GDM1 (cell line): ENCODE results near the gene SYTL3.
"Not testable (repeated sequence)": the region's sequence is repeated elsewhere in the genome, so short reads cannot be mapped to it uniquely, and the experiment has no call there.

Source experiments
- DNase-seq: peaks from one replicate; lab custom pipeline; 2025; lab: John Stamatoyannopoulos, UW

Gene SYTL3

DNA sequence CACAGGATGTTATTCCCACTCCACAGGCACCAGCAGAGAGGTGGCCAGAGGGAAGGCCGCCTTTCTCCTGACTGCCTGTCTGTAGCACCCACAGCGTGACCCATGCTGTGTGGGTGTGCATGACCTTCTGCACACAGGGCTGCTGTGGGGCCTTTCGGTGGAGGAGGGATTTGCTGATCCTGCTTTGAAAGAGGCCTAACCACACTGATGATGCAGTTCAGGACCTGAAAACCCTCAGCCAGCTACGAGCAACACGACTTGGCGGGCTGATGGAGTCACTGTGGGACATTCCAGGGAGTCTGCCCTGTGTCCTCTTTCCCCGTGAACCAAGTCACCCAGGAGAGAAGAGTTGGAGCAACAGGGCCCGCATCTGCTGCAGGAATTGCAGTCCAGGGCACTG is 49.1 kb downstream of the SYTL3 start:
- no peak for DNase-seq

DNA sequence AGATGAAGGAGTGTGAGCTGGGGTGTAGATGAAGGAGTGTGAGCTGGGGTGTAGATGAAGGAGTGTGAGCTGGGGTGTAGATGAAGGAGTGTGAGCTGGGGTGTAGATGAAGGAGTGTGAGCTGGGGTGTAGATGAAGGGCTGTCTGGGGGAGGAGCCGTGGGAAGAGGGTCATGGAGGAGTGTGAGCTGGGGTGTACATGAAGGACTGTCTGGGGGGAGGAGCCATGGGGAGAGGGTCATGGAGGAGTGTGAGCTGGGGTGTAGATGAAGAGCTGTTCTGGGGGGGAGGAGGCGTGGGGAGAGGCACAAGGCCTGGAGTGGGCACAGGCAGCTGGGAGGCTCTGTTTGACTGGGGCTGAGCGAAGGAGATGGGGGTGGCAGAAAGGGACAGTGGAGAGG is 51.4 kb downstream of the SYTL3 start:
- not testable (repeated sequence) for DNase-seq

GRCh38 chr6:158703111-158703836 is 53.4 kb downstream of the SYTL3 start:
- DNase-seq, result no peak

GRCh38 chr6:158703837-158704822 is 54.3 kb downstream of the SYTL3 start:
- DNase-seq, result peak; percentile 58

GRCh38 chr6:158705386-158706126 is 55.7 kb downstream of the SYTL3 start:
- no peak for DNase-seq

DNA sequence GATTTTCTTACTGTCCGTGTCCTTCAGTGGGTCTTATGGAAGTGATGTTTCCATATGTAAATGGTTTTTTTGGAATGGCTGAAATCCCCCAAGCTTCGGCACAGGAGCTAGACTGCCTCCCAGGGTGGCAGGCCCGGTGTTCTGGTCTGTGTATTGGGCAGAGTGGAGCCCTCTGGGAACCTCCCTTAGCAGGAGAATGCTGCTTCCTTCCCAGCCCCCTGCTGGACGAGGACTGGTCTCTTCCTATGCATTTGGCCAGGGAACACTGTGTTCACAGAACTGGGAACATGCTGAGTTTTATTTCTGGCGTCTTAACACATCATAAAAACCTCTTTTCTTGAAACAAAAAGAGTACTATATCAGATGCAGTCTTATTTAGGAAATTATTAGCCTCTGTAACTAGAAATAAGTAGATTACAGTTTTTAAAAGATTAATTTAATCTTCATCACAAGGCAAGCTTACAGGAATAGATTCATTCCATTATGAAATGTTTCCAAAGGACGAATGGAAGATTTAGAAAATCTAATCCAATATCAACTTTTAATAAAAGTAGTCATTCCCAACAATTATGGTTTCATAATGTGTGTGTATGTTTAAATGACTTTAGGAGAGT is 56.6 kb downstream of the SYTL3 start:
- DNase-seq, result no peak

GRCh38 chr6:158707120-158707820 is 57.4 kb downstream of the SYTL3 start:
- no peak for DNase-seq

DNA sequence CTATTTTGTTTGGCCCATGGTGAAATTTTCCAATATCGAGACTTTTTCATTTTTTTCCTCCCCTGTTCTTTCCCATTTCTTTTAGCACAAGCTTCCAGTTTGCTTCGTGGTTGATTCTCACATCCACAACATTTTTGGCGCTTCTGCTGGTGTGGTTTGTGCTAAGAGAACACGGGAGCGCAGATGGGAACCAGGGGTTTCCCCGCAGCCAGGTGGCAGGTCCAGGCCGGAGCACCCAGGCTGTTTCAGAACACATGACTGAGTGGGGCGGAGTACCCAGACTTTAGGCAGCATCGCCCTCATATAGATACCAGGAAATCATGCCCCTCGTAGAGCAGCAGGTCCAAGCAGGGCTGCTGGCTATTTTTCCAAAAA is 58.0 kb downstream of the SYTL3 start:
- no peak for DNase-seq

DNA sequence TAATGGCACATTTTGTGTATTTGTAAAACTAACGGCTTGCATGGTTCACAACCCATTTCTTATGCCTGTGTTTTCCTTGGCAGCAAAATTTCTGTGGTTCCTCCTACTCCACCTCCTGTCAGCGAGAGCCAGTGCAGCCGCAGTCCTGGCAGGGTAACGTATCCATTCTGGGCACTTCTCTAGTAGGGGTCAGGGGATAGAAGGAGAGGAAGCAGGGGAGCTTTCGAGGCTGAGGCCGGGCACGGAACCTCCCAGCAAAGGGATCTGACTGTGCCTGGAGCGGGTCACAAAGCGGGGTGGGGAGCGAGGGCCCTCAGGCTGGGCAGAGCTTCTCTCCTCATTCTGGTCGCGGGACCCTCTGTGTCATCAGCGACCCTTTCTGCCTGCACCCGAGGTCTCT is 58.4 kb downstream of the SYTL3 start:
- no peak for DNase-seq

GRCh38 chr6:158709809-158710208 is 60.0 kb downstream of the SYTL3 start:
- DNase-seq, result no peak

- DNase-seq, result no peak
These were observed 61.4 kb downstream of the SYTL3 start for GRCh38 chr6:158711264-158711663.

DNA sequence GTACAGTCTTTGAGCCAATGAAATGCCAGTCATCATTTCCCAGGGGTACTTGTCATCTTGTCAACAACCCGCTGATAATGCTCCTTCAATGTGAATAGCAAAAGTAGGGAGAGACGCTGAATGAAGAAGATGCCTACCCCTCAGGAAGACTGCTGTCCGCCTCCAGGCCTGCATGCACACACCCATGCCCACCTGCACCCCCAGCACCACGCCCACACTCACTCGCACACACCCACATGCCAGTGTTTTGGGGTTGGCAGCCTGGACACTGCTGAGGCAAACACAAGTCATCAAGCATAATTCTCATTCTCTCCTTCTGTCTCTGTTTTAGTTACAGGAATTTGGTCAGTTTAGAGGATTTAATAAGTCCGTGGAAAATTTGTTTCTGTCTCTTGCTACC is 63.6 kb downstream of the SYTL3 start:
- DNase-seq, result no peak

- no peak for DNase-seq
These were observed 64.9 kb downstream of the SYTL3 start for GRCh38 chr6:158714706-158715105.

DNA sequence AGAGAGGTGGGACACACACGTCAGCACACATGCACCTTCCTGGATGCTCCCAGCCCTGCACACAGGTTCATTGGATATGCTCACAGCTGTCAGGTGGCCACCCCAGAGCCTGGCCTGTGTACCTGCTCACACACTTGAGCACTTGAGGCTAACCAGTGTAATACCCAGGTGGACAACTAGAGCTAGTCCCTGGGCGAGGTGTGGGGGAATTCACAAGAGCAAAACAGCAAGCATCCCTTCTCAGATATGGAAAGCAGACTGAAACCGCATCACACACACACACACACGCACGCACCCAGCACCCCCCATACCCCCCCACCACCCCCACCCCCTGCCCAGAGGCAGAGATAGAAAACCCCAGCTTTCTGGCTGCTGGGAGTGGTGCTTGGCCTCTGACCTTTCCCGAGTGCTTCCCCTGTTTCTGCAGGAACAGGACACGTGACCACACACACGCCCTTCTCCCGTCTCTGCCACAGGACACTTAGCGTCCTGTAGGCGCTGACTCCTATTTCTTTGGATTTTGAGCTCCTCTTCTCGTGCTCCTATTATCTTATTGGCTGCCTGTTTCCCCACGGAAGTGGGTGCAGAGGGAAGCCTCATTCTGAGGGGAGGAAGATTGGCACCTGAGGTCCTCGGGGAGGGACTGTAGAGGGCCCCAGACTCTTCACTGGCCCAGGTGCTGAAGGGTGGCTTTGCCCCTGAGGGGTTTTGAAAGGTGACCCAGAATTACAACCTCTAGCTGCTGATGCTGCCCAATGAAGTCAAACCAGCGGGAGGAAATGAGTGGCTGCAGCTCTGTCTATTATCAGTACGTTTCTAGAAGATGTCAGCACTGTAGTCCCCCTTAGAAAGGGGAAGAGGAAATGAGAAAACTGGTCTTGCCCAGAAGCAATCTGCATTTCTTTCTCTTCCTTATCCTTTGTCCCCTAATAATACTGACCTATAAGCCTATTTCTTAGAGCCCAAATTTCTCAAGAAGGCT is 65.8 kb downstream of the SYTL3 start:
- no peak for DNase-seq

- no peak for DNase-seq
These were observed 67.8 kb downstream of the SYTL3 start for GRCh38 chr6:158717341-158718330.

DNA sequence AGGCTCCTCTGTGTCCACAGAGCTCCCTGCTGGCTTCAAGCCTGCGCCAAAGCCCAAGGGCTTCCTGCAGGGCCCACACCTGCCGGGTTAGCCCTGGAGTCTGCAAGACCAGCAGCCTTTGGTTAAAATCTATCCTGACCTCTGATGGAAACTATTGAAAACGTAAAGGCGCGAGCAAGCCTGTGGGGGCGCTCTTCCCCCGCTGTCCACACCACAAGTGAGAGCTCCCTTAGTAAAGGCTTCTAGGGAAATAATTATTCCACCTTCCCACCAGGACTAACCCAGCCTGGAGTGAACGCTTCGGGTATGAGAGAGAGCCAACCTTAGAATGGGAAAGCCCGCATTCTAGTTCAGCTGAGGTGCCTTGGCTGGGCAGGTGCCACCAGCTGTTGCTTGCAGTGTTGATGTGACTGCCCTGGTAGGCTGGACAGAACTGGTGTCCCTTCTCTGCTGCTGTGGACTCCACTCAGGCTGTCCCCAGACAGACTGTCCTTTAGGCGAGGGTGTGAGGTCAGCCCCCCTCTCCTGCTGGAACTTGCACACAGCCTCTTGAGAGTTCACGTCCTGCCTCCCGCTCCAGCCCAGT is 68.7 kb downstream of the SYTL3 start:
- no peak for DNase-seq

- no peak for DNase-seq
These were observed 72.4 kb downstream of the SYTL3 start for GRCh38 chr6:158722176-158722729.

DNA sequence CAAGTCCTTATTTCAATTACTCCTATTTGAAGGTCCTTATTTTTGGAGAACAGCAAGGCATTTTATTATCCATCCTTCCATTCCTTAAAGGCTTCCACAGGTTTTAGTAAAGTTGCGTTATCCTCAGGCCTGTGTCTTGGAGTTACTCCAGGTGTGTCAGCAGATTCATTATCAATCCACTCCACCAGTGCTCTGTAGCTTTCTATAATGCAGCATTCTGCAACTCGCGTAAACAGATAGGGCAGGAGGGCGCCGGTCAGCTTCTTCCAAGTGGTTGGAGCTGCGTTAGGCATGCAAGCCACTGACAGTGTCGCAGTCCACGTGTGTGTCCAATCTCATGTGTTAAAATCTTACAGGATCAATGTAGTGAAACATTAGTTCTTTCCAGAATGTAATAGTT is 75.8 kb downstream of the SYTL3 start:
- DNase-seq, result no peak
